ENCODE measurements around the gene TEX35.
"Not testable (repeated sequence)": the region's sequence is repeated elsewhere in the genome, so short reads cannot be mapped to it uniquely, and the experiment has no call there.

- TF ChIP-seq POLR2A, TAF1, POLR2AphosphoS5, POU2F2 (IDR thresholded peaks at IDR 0.05; ENCODE audit: low read depth, low read length): not testable (repeated sequence)
These were observed 9.6 kb upstream of the TEX35 start for GRCh38 chr1:178503316-178503715.

Measured in GM12891 (cell line).